ENCODE measurements around the gene KDM2B. TPM values are rescaled to one million over a fixed set of nuclear protein-coding genes. Genes with fewer than 3 reads are reported as not detected.

KDM2B gene
- total RNA-seq, 2 donors from 2014 or later = 14.7 to 24.5 TPM

- H3K4me1 ChIP-seq = no peaks in the 10 kb centered on the region
- H3K4me3 ChIP-seq = no peak overlapping the region
- no peak for TF ChIP-seq CTCF (IDR thresholded peaks at IDR 0.05)
- intact Hi-C loops (cut with DNase I) = no loop called here
- peaks cover 11% of the 10 kb centered on the region for H3K36me3 ChIP-seq
- H3K9ac ChIP-seq (ENCODE audit: low read depth in 2 of 2, low read length in 2 of 2) = no peak overlapping the region
- no peak overlapping the region for H3K27ac ChIP-seq
- H3K27me3 ChIP-seq = no peaks in the 10 kb centered on the region
- no peak for DNase-seq
- H3K9me3 ChIP-seq = no peaks in the 10 kb centered on the region
Measured at GRCh38 chr12:121423253-121423652, 157.6 kb downstream of the KDM2B start.

GRCh38 chr12:121420109-121420508 is 160.7 kb downstream of the KDM2B start:
- Histone ChIP-seq H3K9ac (ENCODE audit: low read depth in 2 of 2, low read length in 2 of 2) (no peak overlapping the region), H3K27me3 (no peaks in the 10 kb centered on the region), H3K4me1 (no peaks in the 10 kb centered on the region), H3K36me3 (no peaks in the 10 kb centered on the region), H3K9me3 (no peaks in the 10 kb centered on the region), H3K27ac (no peak overlapping the region), H3K4me3 (no peak overlapping the region)
- no peak for DNase-seq
- intact Hi-C loops (cut with DNase I) = no loop called here
- no peak for TF ChIP-seq CTCF (IDR thresholded peaks at IDR 0.05)

- Histone ChIP-seq H3K36me3 (no peaks in the 10 kb centered on the region), H3K4me1 (no peaks in the 10 kb centered on the region), H3K9me3 (no peaks in the 10 kb centered on the region), H3K4me3 (no peak overlapping the region), H3K27me3 (no peaks in the 10 kb centered on the region), H3K9ac (ENCODE audit: low read depth in 2 of 2, low read length in 2 of 2) (no peak overlapping the region), H3K27ac (no peak overlapping the region)
- intact Hi-C loops (cut with DNase I) = no loop called here
- no peak for DNase-seq
- TF ChIP-seq CTCF (IDR thresholded peaks at IDR 0.05) = no peak
Measured at GRCh38 chr12:121417847-121418246, 163.0 kb downstream of the KDM2B start.

- H3K9ac ChIP-seq (ENCODE audit: low read depth in 2 of 2, low read length in 2 of 2) = no peak overlapping the region
- no peaks in the 10 kb centered on the region for H3K4me1 ChIP-seq
- H3K27ac ChIP-seq = no peak overlapping the region
- no peaks in the 10 kb centered on the region for H3K27me3 ChIP-seq
- H3K36me3 ChIP-seq = no peaks in the 10 kb centered on the region
- no peak for TF ChIP-seq CTCF (IDR thresholded peaks at IDR 0.05)
- H3K4me3 ChIP-seq = no peak overlapping the region
- intact Hi-C loops (cut with DNase I) = no loop called here
- H3K9me3 ChIP-seq = no peaks in the 10 kb centered on the region
- no peak for DNase-seq
Measured at GRCh38 chr12:121413917-121414316, 166.9 kb downstream of the KDM2B start.

- no peak overlapping the region for H3K4me3 ChIP-seq
- H3K27ac ChIP-seq = no peak overlapping the region
- no peaks in the 10 kb centered on the region for H3K36me3 ChIP-seq
- DNase-seq = no peak
- no peak for TF ChIP-seq CTCF (IDR thresholded peaks at IDR 0.05)
- H3K9me3 ChIP-seq = no peaks in the 10 kb centered on the region
- no peak overlapping the region for H3K9ac ChIP-seq (ENCODE audit: low read depth in 2 of 2, low read length in 2 of 2)
- H3K4me1 ChIP-seq = no peaks in the 10 kb centered on the region
- intact Hi-C loops (cut with DNase I) = no loop called here
- no peaks in the 10 kb centered on the region for H3K27me3 ChIP-seq
Measured at GRCh38 chr12:121405211-121405610, 175.6 kb downstream of the KDM2B start.

- DNase-seq = no peak
- no peak overlapping the region for H3K9ac ChIP-seq (ENCODE audit: low read depth in 2 of 2, low read length in 2 of 2)
- no peaks in the 10 kb centered on the region for H3K4me1 ChIP-seq
- H3K9me3 ChIP-seq = no peaks in the 10 kb centered on the region
- intact Hi-C loops (cut with DNase I) = loop anchor here (5.0 kb wide), 1 partner anchor 52 kb away; the partner anchor contains the start of gene ANAPC5
- H3K27ac ChIP-seq = no peak overlapping the region
- no peaks in the 10 kb centered on the region for H3K36me3 ChIP-seq
- no peaks in the 10 kb centered on the region for H3K27me3 ChIP-seq
- no peak for TF ChIP-seq CTCF (IDR thresholded peaks at IDR 0.05)
- no peak overlapping the region for H3K4me3 ChIP-seq
Measured at GRCh38 chr12:121404734-121405133, 176.1 kb downstream of the KDM2B start.
